Midbrain (tissue), 1 donor: ENCODE data around the gene PMF1.
"Not testable (repeated sequence)": the region's sequence is repeated elsewhere in the genome, so short reads cannot be mapped to it uniquely, and the experiment has no call there.

Experiments used
- DNase-seq: peaks from one replicate; lab custom pipeline; 2025; lab: John Stamatoyannopoulos, UW

PMF1 gene

DNA sequence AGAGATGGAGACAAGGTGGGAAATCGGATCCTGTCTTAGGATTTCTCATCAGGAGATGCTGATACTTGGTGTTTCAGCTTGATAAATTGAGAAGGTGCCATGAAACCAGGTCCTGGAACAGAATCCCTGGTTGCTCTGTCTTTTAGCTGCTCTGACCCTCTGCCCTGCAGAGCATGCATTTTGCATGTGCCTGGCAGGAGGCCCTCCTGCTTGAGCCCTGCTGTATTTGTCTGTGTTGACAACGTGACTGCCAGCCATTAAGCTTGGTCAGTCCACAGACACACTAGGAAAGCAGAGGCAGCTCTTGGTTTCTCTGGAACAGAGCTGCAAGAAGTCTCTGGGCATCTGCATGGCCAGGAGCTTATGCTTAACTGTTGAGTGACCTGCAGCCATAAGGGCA, 16.4 kb upstream of the PMF1 start:
- DNase-seq, result no peak

DNA sequence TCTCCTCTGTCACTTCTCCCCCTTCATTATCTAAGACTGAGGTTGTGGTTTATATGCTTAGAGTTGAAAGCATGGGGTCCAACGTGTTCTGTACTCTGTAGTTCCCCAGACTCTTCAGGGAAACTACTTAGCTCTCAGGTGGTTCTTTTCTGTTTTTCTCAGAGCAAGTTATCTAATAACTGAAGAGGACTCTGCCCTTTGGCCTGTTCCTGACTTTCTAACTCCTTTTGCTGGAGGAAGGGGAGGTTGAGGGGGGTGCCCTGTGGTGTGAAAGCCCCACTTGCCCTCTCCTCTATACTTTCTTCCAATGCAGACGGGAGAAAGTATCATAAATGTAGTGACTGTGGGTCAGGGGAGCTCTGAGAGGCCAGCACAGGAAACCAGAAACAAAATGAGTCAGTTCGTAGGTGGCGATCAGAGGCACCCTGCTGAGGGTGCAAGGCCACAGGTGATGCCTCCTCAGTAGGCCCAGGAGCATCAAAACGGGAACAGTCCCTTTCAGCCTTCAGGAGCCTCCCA, 13.9 kb upstream of the PMF1 start:
- DNase-seq, result no peak

DNA sequence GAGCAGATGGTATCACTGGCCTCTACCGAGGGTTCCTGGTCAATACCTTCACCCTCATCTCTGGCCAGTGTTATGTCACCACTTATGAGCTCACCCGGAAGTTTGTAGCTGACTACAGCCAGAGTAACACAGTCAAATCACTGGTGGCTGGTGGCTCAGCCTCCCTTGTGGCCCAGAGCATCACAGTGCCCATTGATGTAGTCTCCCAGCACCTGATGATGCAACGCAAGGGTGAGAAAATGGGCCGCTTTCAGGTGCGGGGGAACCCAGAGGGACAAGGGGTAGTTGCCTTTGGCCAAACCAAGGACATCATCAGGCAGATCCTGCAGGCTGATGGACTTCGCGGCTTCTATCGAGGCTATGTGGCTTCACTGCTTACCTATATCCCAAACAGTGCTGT, 12.8 kb upstream of the PMF1 start:
- no peak for DNase-seq

DNA sequence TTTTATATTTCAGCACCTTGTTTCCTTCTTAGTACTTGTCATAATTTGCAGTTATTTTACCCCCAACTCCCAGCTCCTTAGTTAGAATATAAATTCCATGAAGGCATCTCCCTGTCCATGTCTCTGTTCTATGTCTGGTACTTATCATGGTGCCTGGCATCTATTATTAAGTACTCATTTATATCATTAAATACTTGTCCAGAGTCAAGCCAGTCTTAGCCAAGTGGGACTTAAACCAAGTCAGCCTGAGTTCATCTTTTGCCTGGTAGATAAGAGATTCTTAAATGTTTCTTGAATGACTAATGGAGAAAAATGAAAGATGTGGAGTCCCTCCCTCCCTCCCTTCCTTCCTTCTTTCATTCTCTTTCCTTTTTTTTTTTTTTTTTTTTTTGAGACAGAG, 9.5 kb upstream of the PMF1 start:
- DNase-seq, result no peak

DNA sequence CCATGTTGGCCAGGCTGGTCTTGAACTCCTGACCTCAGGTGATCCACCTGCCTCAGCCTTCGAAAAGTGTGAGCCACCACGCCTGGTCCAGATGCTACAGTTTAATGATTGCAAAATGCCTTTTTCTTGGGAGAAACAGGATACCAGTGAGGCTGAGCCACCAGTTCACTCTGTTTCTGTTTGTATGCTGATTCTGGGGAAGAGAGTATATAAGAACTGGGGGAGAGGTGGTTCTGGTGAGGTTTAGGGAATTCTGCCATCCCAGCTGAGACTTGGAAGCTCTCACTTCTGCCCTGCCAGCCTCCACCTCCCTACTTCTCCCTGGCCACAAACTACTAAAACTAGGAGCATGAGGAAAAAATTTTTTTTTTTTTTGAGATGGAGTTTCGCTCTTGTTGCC, 8.1 kb upstream of the PMF1 start:
- DNase-seq, result no peak

DNA sequence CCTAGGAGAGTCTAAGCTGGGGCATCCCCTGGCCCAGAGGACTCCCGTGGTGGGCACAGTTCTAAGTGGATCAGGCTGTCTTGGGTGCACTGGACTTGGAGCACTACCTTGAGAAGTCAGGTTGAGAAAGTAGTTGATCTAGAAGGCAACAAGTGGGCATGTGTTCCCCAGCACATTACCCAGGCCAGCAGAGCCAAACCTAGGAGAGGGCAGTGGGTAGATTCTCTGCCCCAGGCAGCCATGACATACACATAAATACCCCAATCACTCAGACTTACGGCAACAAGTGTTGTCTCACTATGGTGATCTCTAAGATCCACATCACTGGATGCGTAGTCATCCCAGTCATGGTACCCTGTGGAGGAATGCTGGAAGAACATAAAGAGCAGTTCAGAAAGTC, 1.6 kb upstream of the PMF1 start:
- DNase-seq, result no peak

DNA sequence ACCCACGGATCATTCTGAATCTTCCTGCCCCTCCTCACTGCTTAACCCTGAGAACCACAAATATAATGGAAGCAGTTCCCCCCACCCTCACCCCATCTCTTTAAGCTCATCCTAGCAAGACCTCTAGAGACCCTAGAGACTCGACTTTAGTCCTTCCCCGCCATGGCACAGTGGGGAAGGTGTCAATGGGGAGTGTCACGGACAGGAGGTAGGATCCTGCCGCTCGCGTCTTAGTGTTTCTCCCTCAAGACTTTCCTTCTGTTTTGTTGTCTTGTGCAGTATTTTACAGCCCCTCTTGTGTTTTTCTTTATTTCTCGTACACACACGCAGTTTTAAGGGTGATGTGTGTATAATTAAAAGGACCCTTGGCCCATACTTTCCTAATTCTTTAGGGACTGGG, 677 bp upstream of the PMF1 start:
- DNase-seq, result no peak

DNA sequence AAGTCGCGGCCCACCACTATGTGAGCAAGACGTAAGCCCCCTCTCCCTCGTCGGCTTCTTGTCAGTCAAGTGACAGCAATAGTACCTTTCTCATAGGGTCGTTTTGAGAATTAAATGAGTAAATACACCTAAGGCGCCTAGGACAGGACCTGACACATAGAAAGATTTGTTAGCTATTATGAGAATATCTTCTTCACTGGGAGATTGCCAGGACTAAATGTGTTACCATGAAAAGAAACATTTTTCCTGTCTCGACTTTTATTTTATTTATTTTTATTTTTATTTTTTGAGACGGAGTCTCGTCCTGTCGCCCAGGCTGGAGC, 798 bp downstream of the PMF1 start:
- DNase-seq, result no peak

DNA sequence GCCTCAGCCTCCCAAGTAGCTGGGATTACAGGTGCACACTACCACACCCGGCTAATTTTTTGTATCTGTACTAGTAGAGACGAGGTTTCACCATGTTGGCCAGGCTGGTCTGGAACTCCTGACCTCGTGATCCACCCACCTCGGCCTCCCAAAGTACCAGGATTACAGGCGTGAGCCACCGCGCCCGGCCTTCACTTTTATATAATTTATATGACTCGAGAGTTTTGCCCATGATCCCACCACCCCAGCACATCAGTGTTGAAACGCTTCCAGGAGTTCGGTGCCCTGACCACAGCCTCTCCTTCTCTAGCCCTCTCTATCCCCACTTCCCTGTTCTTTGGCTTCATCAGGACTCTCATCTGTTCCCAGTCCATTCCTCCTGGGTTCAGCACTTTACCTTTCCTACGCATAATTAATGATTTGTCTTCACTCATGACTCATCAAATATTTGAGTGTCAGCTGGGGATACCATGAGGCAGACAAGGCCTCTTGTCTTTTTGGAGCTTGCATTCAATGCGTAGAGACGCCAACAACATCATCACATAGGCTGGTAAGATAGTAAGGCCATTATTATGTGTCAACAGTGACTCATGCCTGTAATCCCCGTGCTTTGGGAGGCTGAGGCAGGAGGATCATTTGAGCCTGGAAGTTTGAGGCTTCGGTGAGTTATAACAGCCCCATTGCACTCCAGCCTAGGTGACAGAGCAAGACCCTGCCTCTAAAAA, 1.4 kb downstream of the PMF1 start:
- no peak for DNase-seq

DNA sequence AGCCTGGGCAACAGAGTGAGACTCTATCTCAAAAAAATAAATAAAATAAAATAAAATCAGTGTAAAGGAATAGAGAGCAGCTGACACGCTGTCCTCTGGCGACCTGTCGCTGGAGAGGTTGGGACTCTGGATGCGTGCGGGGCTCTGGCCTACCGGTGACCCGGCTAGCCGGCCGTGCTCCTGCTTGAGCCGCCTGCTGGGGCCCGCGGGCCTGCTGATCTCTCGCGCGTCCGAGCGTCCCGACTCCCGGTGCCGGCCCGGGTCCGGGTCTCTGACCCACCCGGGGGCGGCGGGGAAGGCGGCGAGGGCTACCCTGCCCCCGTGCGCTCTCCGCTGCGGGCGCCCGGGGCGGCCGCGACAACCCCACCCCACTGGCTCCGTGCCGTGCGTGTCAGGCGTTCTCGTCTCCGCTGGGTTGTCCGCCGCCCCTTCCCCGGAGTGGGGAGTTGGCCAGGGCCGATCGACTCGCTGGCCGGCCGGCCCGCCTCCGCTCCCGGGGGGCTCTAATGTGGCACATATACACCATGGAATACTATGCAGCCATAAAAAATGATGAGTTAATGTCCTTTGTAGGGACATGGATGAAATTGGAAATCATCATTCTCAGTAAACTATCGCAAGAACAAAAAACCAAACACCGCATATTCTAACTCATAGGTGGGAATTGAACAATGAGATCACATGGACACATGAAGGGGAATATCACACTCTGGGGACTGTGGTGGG, 3.7 kb downstream of the PMF1 start:
- DNase-seq, result not testable (repeated sequence)

DNA sequence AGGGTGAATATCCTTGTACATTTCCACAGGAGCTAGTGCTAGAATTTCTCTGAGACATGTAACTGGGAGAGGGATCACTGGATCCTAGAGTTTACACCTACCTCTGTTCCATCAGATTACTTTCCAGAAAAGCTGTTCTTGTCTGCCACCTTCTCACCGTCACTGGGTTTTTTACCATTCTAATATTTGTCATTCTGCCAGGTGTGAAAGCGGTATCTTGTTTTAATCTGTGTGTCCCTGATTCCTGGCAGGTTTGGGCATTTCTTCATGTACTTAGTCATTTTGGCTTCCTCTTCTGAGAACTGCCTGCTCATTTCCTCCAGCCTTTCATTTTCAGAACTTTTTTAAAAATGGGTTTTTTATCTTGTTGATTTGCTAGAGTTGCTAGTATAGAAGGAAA, 5.1 kb downstream of the PMF1 start:
- no peak for DNase-seq

DNA sequence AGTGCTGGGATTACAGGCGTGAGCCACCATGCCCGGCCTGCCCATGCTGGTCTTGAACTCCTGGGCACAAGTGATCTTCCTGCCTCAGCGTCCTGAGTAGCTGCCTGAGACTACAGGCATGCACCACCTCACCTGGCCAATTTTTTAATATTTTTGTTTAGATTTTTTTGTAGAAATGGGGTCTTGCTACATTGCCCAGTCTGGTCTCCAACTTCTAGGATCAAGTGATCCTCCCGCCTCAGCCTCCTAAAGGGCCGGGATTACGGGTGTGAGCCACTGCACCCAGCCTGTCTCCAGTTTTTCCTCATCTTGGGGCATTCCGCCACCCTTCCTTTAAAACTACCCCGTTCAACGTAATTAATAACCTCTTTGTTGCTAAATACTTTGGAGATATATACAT, 7.4 kb downstream of the PMF1 start:
- DNase-seq, result no peak

DNA sequence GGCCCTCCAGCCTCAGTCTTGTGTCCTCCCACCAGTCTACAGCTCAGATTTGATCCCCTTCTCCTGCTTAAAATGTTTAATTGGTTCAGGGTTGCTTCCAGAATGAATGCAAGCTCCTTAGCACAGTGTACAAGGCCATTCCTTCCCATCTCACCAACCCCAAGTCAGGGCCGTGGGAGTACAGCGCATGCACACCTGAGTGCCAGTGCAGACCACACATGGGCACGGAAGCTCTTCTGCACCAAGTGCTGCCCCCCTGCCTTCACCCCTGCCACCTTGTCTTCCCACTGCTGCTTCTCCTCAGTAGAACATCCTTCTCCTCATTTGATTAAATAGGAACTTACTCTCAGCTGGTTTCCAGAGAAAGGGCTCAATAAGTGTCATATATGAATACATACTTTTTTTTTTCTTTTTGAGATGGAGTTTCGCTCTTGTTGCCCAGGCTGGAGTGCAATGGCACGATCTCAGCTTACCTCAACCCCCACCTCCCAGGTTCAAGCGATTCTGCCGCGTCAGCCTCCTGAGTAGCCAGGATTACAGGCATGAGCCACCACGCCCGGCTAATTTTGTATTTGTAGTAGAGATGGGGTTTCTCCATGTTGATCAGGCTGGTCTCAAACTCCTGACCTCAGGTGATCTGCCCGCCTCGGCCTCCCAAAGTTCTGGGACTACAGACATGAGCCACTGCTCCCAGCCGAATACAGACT, 9.3 kb downstream of the PMF1 start:
- no peak for DNase-seq

DNA sequence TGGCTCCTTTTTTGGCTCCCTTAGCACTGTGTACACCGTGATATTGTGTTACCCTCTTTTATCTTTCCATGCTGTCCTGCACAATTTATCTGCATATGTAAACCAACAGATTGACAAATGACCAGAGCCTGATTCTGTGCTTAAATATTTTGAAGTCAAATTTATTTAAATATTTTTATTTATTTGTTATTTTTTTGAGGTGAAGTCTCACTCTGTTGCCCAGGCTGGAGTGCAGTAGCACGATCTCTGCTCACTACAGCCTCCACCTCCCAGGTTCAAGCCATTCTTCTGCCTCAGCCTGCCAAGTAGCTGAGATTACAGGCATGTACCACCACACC, 12.8 kb downstream of the PMF1 start:
- DNase-seq, result no peak

DNA sequence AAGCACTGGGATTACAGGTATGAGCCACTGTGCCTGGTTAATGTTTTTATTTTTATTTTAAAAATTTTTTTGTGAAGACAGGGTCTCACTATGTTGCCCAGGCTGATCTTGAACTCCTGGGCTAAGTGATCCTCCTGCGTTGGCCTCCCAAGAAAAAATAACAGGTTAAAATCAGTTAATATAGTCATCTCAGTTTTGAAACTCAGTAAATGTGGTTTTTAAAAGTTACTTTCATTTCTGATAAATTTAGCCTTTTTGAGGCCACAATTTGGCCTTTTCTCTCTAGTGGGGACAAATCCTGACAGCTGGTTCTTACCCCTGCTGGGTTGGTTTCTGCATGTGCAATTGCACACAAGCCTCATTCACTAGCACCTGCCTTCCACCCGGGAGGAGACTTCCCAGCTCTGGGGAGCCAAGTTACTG, 13.3 kb downstream of the PMF1 start:
- no peak for DNase-seq

DNA sequence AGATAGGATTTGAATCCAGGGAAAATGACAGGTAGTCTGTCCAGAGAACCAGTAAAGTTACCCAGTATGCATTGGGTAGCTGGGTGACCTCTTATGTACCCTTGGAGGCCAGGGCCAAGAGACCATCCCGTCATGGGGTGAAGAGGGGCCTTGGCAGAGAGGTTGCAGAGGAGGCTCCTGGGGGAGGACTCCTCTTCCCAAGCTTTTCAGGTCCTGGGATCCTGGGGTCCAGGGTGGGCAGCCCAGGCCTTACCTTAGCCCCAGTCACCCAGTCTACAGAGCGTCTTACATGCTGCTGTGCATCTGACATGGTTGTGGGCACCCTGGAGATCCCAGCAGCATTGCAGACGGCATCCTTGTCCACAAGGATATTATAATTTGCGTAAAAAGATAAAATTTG, 14.0 kb downstream of the PMF1 start:
- no peak for DNase-seq

DNA sequence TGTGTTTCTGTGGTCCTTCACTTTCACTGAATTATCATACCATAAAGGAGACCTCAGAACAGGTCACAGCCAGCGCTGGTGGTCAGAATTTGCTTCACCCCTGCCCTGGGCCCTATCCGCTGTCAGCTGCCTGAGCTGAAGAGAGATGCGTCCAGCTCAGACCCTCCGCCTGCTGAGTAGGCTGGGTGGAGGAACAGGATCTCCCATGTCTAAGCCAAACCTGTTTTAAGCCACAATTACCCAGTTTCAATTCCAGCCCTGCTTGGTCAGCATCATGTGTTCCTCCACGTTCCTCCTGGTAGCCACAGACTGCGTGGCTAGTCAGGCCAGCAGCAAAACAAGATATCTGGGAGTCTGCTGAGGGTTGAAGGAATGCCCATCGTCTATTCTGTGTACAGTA, 15.7 kb downstream of the PMF1 start:
- DNase-seq, result no peak

DNA sequence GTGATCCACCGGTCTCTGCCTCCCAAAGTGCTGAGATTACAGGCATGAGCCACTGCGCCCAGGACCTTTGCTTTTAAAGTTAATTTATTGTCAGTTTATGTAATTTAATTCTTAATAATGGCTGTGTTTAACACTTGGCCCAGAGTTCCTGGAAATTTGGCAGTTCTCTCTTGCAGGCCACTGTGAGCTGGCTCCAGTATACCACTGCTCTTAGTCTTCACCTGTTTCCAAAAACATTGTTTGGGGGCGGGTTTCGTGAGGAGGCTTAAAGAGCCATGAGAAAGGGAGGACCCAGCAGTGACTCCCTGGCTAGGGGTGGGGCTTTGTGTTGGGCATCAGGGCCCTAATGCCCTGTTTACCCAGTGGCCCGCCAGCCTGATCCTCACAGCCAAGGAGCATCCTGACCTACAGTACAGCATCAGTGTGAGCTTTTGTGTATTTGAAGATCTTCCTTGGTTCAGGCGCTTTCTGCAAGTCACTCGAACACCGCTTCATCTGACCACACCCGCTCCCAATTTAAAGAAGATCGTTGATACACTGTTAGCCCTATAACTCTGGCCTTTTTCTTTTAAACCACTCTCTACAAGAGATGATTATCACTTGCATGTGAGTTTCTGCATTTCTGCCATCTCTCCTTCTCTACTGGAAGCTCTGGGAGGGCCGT, 17.1 kb downstream of the PMF1 start:
- DNase-seq, result no peak

DNA sequence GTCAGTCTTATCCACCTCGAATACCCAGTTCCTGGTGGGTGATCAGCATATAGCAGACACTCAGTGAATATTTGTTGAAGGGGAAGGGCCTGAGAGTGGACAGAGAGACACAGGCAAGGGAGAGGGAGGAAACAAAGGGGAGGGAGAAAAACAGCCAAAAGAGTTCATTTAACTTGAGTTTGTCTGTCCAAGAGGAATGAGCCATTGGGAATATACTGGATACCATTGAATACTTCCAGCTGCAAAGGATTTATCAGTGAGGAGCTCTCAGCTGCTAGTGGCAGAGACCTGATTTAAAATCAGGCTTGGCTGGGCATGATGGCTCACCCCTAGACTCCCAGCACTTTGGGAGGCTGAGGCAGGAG, 17.6 kb downstream of the PMF1 start:
- no peak for DNase-seq

DNA sequence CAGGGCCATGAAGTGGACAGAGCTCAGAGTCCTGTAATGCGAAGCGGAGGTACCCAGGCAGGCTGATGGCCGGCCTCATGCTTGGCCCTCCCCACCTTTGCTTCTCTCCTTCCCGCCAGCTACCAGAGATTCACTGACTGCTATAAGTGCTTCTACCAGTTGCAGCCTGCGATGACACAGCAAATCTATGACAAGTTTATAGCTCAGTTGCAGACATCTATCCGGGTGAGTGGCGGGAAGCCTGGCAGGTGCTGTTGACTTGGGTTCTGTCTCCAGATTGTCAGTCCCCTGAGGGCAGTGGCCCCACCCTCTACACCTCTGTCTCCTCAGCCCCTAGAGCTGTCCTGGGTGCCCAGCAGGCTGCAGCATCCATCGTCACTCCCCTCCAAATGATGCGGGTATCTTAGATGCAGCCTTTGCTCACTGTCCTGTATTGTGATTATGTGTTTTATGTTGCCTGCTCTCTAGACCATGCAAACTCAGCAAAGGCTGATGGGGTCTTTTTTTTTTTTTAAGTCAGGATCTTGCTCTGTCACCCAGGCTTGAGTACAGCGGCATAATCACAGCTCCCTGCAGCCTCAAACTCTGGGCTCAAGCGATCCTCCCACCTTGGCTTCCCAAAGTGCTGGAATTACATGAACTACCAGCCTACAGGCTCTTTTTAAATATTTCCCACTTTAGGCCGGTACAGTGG, 19.5 kb downstream of the PMF1 start:
- no peak for DNase-seq

DNA sequence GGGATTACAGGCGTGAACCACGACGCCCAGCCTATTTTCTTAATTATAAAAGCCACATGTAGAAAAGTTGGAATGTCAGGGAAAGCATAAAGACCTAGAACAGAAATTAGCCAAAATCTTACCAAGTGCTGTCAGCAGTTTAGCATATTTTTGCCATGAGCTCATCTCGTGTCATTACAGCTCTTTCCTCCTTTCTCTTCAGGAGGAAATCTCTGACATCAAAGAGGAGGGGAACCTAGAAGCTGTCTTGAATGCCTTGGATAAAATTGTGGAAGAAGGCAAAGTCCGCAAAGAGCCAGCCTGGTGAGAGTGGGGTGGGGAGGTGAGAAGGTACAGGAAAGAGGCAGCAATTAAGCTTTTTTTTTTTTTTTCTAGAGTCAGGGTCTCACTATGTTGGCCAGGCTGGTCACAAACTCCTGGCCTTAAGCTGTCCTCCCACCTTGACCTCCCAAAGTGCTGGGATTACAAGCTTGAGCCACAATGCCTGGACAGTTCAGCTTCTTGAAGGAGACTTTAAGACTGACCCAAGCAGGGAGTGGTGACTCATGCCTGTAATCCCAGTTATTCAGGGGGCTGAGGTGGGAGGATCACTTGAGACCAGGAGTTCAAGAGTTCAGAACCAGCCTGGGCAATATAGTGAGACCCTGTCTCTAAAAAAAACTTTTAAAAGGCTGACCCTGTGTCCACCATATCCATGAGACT, 20.8 kb downstream of the PMF1 start:
- no peak for DNase-seq

DNA sequence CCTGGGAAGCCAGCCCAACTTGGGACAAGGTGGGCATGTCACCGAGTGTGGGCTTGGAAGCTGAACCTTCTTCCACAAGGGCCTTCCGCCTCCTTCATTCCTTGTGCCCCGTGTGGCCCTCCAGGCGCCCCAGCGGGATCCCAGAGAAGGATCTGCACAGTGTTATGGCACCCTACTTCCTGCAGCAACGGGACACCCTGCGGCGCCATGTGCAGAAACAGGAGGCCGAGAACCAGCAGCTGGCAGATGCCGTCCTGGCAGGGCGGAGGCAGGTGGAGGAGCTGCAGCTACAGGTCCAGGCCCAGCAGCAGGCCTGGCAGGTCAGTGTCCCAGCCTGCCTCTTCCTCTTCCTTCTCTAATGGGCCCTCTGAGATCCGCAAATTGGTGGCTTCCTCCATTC, 23.4 kb downstream of the PMF1 start:
- DNase-seq, result no peak
